Skeletal muscle tissue (tissue), 4 donors: ENCODE measurements around the gene GABRA1. TPM values are rescaled to one million over a fixed set of nuclear protein-coding genes. Genes with fewer than 3 reads are reported as not detected.
A peak's percentile ranks its signal among the peaks of the same experiment; 100 is the strongest.

ENCODE experiments used
- H3K27ac ChIP-seq: one replicate; pipeline ENCODE4 v1.7.0; 2013; ENCODE audit warnings: mild to moderate bottlenecking, low read depth, low read length, inconsistent platforms
- H3K27me3 ChIP-seq, 3 donors: one replicate each; pipeline ENCODE4 v1.7.0; 2013; ENCODE audit warnings: low read length in 3 of 3; ENCODE audit not compliant: control insufficient read depth in 3 of 3, insufficient read depth in 3 of 3
- H3K36me3 ChIP-seq, 3 donors: one replicate each; pipeline ENCODE4 v1.7.0; 2013; ENCODE audit warnings: low read length in 3 of 3; ENCODE audit not compliant: control insufficient read depth in 3 of 3, insufficient read depth in 3 of 3
- H3K4me1 ChIP-seq, 3 donors: one replicate each; pipeline ENCODE4 v1.7.0; 2013; ENCODE audit warnings: low read length in 3 of 3, mild to moderate bottlenecking in 3 of 3; ENCODE audit not compliant: control insufficient read depth in 3 of 3, insufficient read depth in 3 of 3
- H3K4me3 ChIP-seq, 3 donors: one replicate each; pipeline ENCODE4 v1.7.0; 2013; ENCODE audit warnings: low read length in 3 of 3
- H3K9ac ChIP-seq, 3 donors: one replicate each; pipeline ENCODE4 v1.7.0; 2013; ENCODE audit warnings: low read length in 3 of 3, mild to moderate bottlenecking in 3 of 3, moderate library complexity in 2 of 3, low read depth in 1 of 3
- H3K9me3 ChIP-seq, 3 donors: one replicate each; pipeline ENCODE4 v1.7.0; 2013; ENCODE audit warnings: low read length in 3 of 3; ENCODE audit not compliant: control insufficient read depth in 3 of 3
- total RNA-seq: library from RNA; depleted of rRNA; stranded (reverse); fragments of >200 nt; gene quantifications from one replicate; pipeline ENCODE4 v1.2.3, GENCODE V29; 2014
- donor health status: Osteomylitis.

GABRA1 gene
- total RNA-seq, result not detected

DNA sequence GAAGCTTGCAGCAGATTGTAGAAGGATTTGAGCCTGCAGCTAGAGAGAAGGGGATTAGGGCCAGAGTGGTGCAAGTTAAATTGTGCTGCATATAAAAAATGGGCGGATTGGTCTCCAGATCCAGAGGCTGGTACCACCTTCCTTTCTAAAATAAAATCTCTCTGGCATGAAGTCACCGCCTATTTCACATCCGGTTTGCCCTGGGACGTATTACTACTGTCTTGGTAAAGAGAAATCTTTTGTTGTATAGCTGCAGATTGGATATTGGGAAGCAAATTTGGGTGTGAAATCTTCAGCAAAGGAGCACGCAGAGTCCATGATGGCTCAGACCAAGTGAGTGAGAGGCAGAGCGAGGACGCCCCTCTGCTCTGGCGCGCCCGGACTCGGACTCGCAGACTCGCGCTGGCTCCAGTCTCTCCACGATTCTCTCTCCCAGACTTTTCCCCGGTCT is at the start of gene GABRA1:
Gene GABRA1, plus strand, starts transcription at position 180 of the 451 bp plus-strand sequence. CDS start 2,691 bp downstream, outside the sequence.
- no peaks in the 10 kb centered on the region for H3K9me3 ChIP-seq
- H3K4me3 ChIP-seq, result peak within 1 kb of the TSS in 1 of 3 donors; percentile 16
- H3K36me3 ChIP-seq, result no peaks in the 10 kb centered on the region
- no peak within 1 kb of the TSS for H3K9ac ChIP-seq
- H3K27me3 ChIP-seq, result peaks cover 11 to 24% (median 23%) of the 10 kb centered on the region in 3 donors
- H3K27ac ChIP-seq, result no peak within 1 kb of the TSS
- no peaks in the 10 kb centered on the region for H3K4me1 ChIP-seq

DNA sequence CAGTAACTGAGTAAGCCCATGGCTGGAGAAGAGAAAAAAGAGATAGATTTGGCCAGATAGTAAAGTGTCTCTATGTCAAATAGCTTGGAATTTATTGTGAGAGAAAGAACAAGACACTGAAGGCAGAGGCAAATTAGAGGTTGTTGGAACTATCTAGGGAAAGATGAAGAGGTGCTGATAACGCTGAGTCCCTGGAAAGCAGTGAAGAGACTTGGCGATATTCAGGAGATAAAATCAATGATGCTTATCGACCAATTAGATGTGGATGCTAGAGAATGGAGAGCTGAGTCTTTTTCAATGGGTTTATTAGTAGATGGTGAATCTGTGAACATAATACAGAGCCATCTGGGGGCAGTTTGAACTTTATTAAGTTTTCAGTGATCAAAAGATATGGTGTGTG is 48.6 kb upstream of the GABRA1 start:
- H3K4me1 ChIP-seq, result no peaks in the 10 kb centered on the region

DNA sequence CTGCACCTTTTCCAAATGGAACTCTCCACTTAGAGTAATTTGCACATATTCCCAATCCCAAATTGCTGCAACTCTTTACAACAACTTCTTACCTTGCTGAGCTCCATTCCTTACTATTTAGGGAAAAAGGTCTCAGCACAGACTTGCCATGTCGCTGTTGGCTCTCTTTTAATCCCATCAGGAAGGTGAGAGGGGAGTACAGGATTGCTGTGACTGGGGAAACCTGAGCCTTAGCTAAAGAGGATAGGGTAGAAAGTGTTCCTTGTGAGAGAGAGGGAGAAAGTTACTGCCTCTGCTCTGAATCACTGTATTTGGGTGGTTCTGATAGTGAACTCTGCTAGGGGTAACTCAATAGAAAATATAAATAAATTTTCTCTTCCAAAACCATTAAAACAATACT is 43.7 kb upstream of the GABRA1 start:
- Histone ChIP-seq H3K9me3 (no peaks in the 10 kb centered on the region), H3K36me3 (no peaks in the 10 kb centered on the region), H3K9ac (no peak overlapping the region), H3K27ac (no peak overlapping the region), H3K4me1 (no peaks in the 10 kb centered on the region), H3K4me3 (no peak overlapping the region), H3K27me3 (no peaks in the 10 kb centered on the region)

More for the DNA sequence above, 48.6 kb upstream of the GABRA1 start:
- Histone ChIP-seq H3K27me3 (no peaks in the 10 kb centered on the region), H3K9me3 (no peaks in the 10 kb centered on the region), H3K27ac (no peak overlapping the region), H3K4me3 (no peak overlapping the region), H3K9ac (no peak overlapping the region), H3K36me3 (no peaks in the 10 kb centered on the region)

DNA sequence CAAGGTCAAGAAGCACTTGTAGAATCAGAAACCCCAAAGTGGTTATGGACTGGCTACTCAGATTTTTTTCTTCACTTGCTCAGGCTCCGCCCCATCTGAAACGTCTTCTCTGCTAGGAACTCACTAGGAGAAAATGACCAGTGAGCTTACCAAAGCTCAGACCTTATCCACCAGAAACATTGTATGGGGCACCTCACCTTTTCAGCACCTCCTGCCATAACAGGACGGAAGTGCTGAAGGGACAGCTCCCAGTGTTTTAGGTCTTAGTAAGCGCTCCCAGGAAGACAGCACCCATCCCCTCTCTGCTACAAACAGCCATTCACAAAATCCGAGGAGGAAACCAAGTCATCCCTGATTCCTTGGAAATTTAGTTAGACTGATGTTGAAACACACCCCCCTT is 1.2 kb upstream of the GABRA1 start:
- no peak overlapping the region for H3K4me3 ChIP-seq
- no peaks in the 10 kb centered on the region for H3K36me3 ChIP-seq
- no peak overlapping the region for H3K27ac ChIP-seq
- no peaks in the 10 kb centered on the region for H3K9me3 ChIP-seq
- no peak overlapping the region for H3K9ac ChIP-seq
- no peaks in the 10 kb centered on the region for H3K4me1 ChIP-seq
- H3K27me3 ChIP-seq, result peaks cover 11 to 24% (median 23%) of the 10 kb centered on the region in 3 donors

DNA sequence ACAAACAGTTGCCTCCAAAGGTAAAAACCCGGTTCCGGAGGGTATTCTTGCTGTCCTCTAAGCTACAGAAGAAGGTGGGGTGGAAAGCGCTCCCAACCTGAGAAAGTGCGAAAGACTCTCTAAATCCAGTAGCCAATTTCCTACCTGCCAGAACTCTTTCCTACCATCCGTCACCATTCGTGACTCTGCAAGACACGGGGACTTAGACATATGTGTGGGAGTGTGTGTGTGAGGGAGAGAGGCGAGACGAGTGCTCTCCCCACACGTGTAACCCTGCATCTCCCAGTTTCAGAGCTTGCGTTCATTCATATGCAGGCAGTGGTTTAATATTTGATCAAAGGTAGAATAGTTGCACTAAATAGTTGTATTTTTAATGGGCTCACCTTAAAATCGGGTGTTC is 473 bp upstream of the GABRA1 start:
- peaks cover 11 to 24% (median 23%) of the 10 kb centered on the region in 3 donors for H3K27me3 ChIP-seq
- no peaks in the 10 kb centered on the region for H3K4me1 ChIP-seq

DNA sequence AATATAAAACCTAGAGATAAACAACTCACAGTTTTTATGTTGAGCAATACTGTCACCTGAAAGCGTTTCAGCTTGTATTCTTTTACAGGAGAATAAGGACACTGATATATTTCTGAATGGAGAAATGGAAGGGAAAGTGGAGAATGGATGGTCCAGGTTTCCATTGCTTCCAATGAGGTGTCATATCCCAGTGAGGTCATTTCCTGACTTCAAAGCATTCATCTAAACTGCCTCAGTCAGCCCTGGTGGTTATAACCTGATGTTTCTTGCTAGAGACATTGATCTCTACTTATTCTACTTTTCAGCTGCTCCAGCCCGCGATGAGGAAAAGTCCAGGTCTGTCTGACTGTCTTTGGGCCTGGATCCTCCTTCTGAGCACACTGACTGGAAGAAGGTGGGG is 2.6 kb downstream of the GABRA1 start:
- H3K27ac ChIP-seq, result no peak overlapping the region
- H3K27me3 ChIP-seq, result peaks cover 11 to 24% (median 23%) of the 10 kb centered on the region in 3 donors
- no peaks in the 10 kb centered on the region for H3K9me3 ChIP-seq
- H3K4me1 ChIP-seq, result no peaks in the 10 kb centered on the region
- H3K9ac ChIP-seq, result no peak overlapping the region
- H3K36me3 ChIP-seq, result no peaks in the 10 kb centered on the region
- no peak overlapping the region for H3K4me3 ChIP-seq

More for the DNA sequence above, 473 bp upstream of the GABRA1 start:
- Histone ChIP-seq H3K27ac (no peak overlapping the region), H3K9ac (no peak overlapping the region), H3K36me3 (no peaks in the 10 kb centered on the region), H3K4me3 (no peak overlapping the region), H3K9me3 (no peaks in the 10 kb centered on the region)

DNA sequence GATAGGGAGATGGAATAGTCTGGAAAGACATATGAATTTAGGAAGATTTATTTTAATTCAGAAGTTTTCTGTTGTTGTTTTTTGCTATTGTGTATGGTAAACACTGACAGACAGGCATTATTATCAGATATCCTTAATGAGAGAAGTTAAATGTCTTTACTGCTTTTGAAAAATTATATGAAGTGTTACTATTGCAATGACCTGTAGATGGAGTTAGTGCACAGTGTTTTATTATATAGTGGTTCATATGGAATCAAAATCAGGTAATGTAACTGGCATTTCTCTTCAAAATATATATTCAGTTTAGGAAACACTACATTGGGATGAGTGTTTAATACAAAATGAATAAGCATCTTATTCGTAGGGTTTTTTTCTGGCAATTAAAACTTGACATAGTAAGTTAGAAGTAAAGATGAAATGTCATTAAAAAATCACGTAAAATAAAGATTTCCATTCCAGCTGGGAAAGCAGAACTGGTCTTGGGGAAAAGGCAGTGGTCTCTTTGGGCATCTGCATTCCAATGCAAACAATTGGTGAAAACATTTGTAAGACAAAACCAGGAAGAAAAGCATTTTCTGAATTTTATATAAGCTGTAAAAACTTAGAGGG is 3.9 kb downstream of the GABRA1 start:
- H3K27me3 ChIP-seq, result peaks cover 11 to 22% (median 20%) of the 10 kb centered on the region in 3 donors
- H3K4me1 ChIP-seq, result no peaks in the 10 kb centered on the region
- H3K36me3 ChIP-seq, result no peaks in the 10 kb centered on the region
- H3K9me3 ChIP-seq, result no peaks in the 10 kb centered on the region
- no peak overlapping the region for H3K27ac ChIP-seq
- H3K4me3 ChIP-seq, result no peak overlapping the region
- no peak overlapping the region for H3K9ac ChIP-seq

DNA sequence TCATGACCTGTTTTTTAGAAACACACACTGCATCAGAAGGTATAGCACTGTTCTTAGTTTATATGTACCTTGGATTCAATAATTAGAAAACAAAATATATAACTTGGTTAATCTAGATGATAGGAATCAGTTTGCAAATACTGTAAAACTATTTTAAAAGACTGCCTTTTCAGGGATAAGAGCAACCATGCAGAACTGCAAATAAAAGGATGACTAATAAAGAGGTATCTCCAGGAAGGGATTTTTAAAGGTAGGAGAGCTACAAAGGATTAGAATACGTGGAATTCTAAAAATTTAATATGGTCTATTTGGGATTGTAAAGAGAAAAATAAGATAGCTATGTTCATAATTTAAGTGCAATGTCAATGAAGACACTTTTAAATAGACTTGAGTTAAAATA is 9.4 kb downstream of the GABRA1 start:
- Histone ChIP-seq H3K9ac (no peak overlapping the region), H3K27ac (no peak overlapping the region), H3K4me1 (no peaks in the 10 kb centered on the region), H3K27me3 (no peaks in the 10 kb centered on the region), H3K9me3 (no peaks in the 10 kb centered on the region), H3K36me3 (no peaks in the 10 kb centered on the region), H3K4me3 (no peak overlapping the region)

DNA sequence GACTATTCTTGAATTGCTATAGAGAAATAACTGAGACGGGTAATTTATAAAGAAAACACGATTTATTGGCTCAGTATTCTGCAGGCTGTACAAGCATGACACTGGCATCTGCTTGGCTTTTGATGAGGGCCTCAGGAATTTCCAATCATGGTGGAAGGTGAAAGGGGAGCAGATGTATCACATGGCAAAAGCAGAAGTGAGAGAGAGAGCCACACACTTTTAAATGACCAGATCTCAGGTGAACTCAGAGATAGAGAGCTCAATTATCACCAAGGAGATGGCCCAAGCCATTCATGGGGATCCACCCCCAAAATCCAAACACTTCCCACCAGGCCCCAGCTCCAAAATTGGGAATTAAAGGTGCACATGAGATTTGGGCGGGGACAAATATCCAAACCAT is 15.3 kb downstream of the GABRA1 start:
- H3K9me3 ChIP-seq, result no peaks in the 10 kb centered on the region
- no peaks in the 10 kb centered on the region for H3K36me3 ChIP-seq
- no peak overlapping the region for H3K9ac ChIP-seq
- H3K27ac ChIP-seq, result no peak overlapping the region
- H3K4me3 ChIP-seq, result no peak overlapping the region
- no peaks in the 10 kb centered on the region for H3K4me1 ChIP-seq
- no peaks in the 10 kb centered on the region for H3K27me3 ChIP-seq

DNA sequence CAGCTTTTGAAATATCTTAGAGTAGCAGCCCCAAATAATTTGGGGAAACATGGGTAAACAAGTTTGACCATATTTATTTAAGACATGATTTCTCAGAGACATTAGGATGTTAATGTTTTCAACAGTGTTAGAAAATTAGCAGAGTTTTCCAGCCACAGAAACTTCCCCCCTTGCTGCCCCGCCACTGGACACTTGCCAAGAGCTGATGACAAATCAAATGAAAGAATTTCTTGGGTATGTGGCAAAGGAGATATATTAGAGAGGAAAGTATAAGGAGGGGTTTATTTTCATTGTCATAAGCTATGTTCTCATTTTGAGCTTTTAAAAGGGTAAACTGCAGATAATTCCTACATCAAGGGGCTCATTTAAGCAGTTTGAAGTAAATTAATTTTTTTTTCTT is 15.9 kb downstream of the GABRA1 start:
- Histone ChIP-seq H3K4me3 (no peak overlapping the region), H3K4me1 (no peaks in the 10 kb centered on the region), H3K36me3 (no peaks in the 10 kb centered on the region), H3K9ac (no peak overlapping the region), H3K27me3 (no peaks in the 10 kb centered on the region), H3K27ac (no peak overlapping the region), H3K9me3 (no peaks in the 10 kb centered on the region)
